Transverse colon (tissue), 4 donors: Measurements from ENCODE around the gene NBEAL2.

Experiments
- CTCF ChIP-seq, 5 experiments: fragments of 200-600 bp in 3 of 5; fragments of 450-650 bp in 2 of 5; sonication (generic) in 3 of 5; IDR thresholded peaks; 1 replicate in 2 of 5; 2 replicates in 3 of 5; pipeline ENCODE4 v1.5.1; 2016 to 2017; ENCODE audit warnings: antibody characterized with exemption in 5 of 5, inconsistent platforms in 3 of 5, mild to moderate bottlenecking in 2 of 5, moderate library complexity in 1 of 5
- POLR2A ChIP-seq: fragments of 450-650 bp; IDR thresholded peaks from one replicate; pipeline ENCODE4 v1.6.1; 2016; ENCODE audit warnings: antibody characterized with exemption, mild to moderate bottlenecking, moderate library complexity
- POLR2AphosphoS5 ChIP-seq, 3 donors: sonication (generic); formaldehyde crosslinking; IDR thresholded peaks; one replicate each; pipeline ENCODE4 v1.6.1; 2016; ENCODE audit warnings: antibody characterized with exemption in 3 of 3

DNA sequence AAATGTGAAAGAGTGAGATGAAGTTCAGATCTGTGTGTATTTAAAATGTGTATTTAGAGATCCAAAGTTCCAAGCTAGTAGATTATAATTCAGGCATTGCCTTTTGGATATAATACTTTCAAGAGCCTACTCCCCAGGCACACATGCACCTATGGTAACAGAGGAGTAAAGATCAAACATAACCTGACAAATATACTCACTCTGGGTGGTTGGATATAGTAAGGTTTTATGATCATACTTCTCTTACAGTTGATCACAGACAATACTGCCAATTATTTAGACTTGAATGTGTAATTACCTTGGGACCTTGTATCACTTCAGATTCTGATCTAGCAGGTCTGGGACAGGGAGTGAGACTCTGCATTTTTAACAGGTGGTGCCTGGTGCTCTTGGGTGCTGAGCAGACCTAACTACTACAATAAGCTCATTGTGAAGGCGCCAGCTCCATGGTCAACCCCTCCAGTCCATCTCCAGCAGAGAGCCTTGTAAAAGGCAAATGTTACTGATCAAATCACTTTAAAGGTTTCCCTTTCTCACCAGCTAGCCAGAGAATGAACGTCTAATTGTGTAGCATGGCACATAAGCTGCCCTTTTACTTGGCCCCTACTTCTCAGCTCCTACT is 55.5 kb downstream of the NBEAL2 start:
- TF ChIP-seq POLR2AphosphoS5 (IDR thresholded peaks at IDR 0.05): no peak
- TF ChIP-seq CTCF (IDR thresholded peaks at IDR 0.05): no peak
- no peak for TF ChIP-seq POLR2A
